ENCODE results near the gene SOX9.

DNA sequence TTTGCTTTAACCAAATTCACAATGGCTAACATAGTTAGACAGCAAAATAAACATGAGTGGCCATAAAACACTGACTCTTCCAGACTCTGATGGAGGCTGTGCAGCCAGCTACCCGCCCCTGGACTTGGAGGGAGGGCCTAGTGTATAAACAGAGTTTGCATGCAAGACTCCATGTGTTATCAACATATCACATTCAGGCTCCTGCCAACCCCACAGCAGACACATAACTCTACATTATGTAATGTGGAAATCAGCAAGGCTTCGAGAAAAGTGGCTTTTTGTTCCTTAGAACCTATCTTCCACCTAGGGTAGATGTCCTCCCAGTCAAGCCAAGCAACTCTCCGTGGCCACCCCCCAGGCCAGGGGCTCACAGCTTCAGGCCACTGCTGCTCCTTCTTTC, 19.3 kb upstream of the SOX9 start:
- TF ChIP-seq EP300 (IDR thresholded peaks at IDR 0.05) (no peak), POLR2A (IDR thresholded peaks at IDR 0.05) (no peak)
- TF ChIP-seq, protein P1, sequence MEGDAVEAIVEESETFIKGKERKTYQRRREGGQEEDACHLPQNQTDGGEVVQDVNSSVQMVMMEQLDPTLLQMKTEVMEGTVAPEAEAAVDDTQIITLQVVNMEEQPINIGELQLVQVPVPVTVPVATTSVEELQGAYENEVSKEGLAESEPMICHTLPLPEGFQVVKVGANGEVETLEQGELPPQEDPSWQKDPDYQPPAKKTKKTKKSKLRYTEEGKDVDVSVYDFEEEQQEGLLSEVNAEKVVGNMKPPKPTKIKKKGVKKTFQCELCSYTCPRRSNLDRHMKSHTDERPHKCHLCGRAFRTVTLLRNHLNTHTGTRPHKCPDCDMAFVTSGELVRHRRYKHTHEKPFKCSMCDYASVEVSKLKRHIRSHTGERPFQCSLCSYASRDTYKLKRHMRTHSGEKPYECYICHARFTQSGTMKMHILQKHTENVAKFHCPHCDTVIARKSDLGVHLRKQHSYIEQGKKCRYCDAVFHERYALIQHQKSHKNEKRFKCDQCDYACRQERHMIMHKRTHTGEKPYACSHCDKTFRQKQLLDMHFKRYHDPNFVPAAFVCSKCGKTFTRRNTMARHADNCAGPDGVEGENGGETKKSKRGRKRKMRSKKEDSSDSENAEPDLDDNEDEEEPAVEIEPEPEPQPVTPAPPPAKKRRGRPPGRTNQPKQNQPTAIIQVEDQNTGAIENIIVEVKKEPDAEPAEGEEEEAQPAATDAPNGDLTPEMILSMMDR (IDR thresholded peaks at IDR 0.05), result no peak

All from sigmoid colon (tissue), 4 donors.